ENCODE results near the gene NES. TPM values are rescaled to one million over a fixed set of nuclear protein-coding genes. Genes with fewer than 3 reads are reported as not detected.

NES gene
- total RNA-seq, 1 experiment from 2014 or later: 6.8 TPM

DNA sequence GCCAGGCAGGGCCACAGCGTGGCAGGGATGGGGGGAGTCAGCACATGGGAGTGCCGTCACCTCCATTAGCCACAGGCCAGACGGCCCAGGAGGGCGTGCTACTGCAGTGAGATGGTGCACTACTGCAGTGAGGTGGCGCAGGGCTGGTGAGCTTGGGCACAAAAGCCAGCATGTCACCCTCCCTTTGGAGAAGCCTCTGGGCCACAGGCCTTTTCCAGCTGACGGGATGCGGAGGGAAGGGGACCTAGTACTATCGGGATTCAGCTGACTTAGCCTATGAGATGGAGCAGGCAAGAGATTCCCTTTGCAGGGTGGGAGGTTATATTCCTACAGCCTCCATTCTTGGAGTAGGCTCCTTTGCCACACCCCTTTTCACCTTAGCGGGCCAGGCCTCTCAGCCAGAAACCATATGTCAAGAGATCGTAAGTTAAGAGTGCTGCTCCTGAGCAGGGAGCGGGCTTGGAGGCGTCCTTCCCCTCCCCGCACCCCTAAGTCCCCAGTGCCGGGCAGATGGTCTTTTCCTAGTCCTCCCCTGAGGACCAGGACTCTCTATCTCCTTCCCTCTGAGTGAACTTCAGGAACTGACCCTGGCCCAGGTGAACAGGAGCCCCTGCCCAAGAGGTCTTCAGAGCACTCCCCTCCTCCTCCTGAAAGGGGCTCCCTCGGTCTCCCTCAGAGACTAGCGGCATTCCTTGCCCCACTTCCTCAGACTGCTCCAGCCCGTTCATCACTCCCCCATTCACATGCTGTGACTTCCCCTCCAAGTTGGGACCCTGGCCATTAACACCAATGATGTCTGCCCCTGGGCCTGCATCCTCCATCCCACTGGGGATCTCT is 8.2 kb downstream of the NES start:
- Histone ChIP-seq H4K20me1 (ENCODE audit: insufficient read depth) (no peaks in the 10 kb centered on the region), H3K4me3 (no peak overlapping the region), H3K36me3 (ENCODE audit: low read depth) (no peaks in the 10 kb centered on the region), H3K27me3 (ENCODE audit: insufficient read depth, low read depth) (peaks cover 27% of the 10 kb centered on the region; the same call in 1 of the 2 replicates), H3K4me1 (replicated peaks; ENCODE audit: insufficient read depth) (peaks cover 9% of the 10 kb centered on the region), H3K9me2 (ENCODE audit: insufficient read depth) (no peaks in the 10 kb centered on the region), H3K27ac (no peak overlapping the region), H3K4me2 (no peak overlapping the region), H3K9me3 (ENCODE audit: insufficient read depth, low read depth) (no peaks in the 10 kb centered on the region), H3F3A (ENCODE audit: insufficient read depth, low read depth) (peaks cover 4% of the 10 kb centered on the region; the same call in 1 of the 2 replicates), H2AFZ (no peak overlapping the region), H3K79me2 (ENCODE audit: low read depth) (no peaks in the 10 kb centered on the region)
- no peak for DNase-seq
- ChIA-PET CTCF (no interaction called here), POLR2A (ENCODE audit: unreplicated experiment) (no interaction called here)
- intact Hi-C loops (cut with micrococcal nuclease; ENCODE audit: unreplicated experiment): no loop called here
- BruUV-seq (replicated peaks): no TSS peak
- no peak for TF ChIP-seq EZH2 (IDR thresholded peaks at IDR 0.05; ENCODE audit: low read depth)
- TF ChIP-seq, protein P1, sequence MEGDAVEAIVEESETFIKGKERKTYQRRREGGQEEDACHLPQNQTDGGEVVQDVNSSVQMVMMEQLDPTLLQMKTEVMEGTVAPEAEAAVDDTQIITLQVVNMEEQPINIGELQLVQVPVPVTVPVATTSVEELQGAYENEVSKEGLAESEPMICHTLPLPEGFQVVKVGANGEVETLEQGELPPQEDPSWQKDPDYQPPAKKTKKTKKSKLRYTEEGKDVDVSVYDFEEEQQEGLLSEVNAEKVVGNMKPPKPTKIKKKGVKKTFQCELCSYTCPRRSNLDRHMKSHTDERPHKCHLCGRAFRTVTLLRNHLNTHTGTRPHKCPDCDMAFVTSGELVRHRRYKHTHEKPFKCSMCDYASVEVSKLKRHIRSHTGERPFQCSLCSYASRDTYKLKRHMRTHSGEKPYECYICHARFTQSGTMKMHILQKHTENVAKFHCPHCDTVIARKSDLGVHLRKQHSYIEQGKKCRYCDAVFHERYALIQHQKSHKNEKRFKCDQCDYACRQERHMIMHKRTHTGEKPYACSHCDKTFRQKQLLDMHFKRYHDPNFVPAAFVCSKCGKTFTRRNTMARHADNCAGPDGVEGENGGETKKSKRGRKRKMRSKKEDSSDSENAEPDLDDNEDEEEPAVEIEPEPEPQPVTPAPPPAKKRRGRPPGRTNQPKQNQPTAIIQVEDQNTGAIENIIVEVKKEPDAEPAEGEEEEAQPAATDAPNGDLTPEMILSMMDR (conservative IDR thresholded peaks at IDR 0.05): no peak

DNA sequence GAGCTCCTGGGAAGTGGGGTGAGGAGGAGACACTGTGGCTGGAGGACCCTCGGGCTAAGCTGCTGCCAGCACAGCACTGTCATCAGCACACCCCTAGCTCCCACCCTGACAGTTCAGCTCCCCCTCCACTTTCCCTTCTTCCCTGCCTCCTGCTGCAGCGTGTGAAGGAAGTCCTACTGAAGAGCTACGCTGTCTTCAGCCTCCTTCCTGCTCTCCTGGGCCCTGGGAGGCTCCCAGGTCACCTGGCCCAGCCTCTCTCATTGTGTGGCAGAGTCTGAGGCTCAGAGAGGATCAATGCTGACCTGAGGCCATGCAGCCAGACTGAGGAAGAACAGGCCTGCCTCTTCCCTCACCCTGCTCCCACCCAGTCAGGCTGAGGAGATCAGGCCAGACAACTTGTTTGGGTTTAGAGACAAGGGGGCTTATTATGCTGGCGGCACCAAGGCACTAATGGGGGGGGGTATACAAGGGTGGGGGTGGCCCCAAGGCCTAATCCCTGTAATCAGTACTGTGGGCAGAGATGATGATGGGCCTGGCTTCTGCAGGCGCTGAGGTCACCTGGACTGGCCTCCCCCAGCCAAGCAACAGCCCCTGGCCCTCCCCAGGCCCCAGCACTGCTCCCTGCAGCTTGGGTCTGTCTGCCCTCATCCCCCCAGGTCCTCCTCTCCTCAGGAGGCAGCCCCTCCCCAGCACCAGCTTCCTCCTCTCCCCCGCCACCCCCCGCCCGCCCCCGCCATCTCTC is 9.1 kb downstream of the NES start:
- intact Hi-C loops (cut with micrococcal nuclease; ENCODE audit: unreplicated experiment): no loop called here
- Histone ChIP-seq H3K9me2 (ENCODE audit: insufficient read depth) (no peaks in the 10 kb centered on the region), H2AFZ (no peak overlapping the region), H3K36me3 (ENCODE audit: low read depth) (no peaks in the 10 kb centered on the region), H3K4me3 (no peak overlapping the region), H3K79me2 (ENCODE audit: low read depth) (no peaks in the 10 kb centered on the region), H3K27me3 (ENCODE audit: insufficient read depth, low read depth) (peaks cover 19% of the 10 kb centered on the region; the same call in 1 of the 2 replicates), H3K4me2 (no peak overlapping the region), H3K27ac (no peak overlapping the region), H3F3A (ENCODE audit: insufficient read depth, low read depth) (peaks cover 4% of the 10 kb centered on the region; the same call in 1 of the 2 replicates), H3K4me1 (replicated peaks; ENCODE audit: insufficient read depth) (peaks cover 9% of the 10 kb centered on the region), H3K9me3 (ENCODE audit: insufficient read depth, low read depth) (no peaks in the 10 kb centered on the region), H4K20me1 (ENCODE audit: insufficient read depth) (no peaks in the 10 kb centered on the region)
- ChIA-PET CTCF (no interaction called here), POLR2A (ENCODE audit: unreplicated experiment) (no interaction called here)
- BruUV-seq (replicated peaks): no TSS peak
- DNase-seq: no peak
- no peak for TF ChIP-seq EZH2 (IDR thresholded peaks at IDR 0.05; ENCODE audit: low read depth)
- TF ChIP-seq, protein P1 (conservative IDR thresholded peaks at IDR 0.05): no peak

DNA sequence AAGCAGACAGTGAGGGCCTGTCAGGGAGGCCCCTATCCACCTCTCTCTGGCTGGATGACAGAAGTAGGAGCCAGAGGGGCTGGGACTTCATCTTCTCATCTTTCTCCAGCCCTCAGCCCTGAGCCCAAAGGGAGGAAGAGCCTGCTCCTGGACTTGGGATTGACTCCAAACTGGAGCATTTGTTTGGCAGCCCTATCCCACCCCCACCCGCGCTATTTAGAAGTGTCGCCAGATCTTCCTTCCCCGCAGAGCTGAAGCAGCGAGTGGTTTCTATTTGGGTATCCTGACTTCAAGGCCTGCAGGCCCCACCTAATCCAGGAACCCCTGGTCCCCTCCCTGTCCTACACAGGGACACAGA is 9.6 kb downstream of the NES start:
- intact Hi-C loops (cut with micrococcal nuclease; ENCODE audit: unreplicated experiment): no loop called here
- H3K27me3 ChIP-seq (ENCODE audit: insufficient read depth, low read depth): peaks cover 15% of the 10 kb centered on the region; the same call in 1 of the 2 replicates
- H3K9me2 ChIP-seq (ENCODE audit: insufficient read depth): no peaks in the 10 kb centered on the region
- no peaks in the 10 kb centered on the region for H3K9me3 ChIP-seq (ENCODE audit: insufficient read depth, low read depth)
- peaks cover 7% of the 10 kb centered on the region; the same call in 1 of the 2 replicates for H3F3A ChIP-seq (ENCODE audit: insufficient read depth, low read depth)
- no peaks in the 10 kb centered on the region for H3K79me2 ChIP-seq (ENCODE audit: low read depth)
- H3K27ac ChIP-seq: no peak overlapping the region
- no peak overlapping the region for H3K4me2 ChIP-seq
- no TSS peak for BruUV-seq (replicated peaks)
- TF ChIP-seq, protein P1 (conservative IDR thresholded peaks at IDR 0.05): no peak
- no peak overlapping the region for H2AFZ ChIP-seq
- peaks cover 10% of the 10 kb centered on the region for H3K4me1 ChIP-seq (replicated peaks; ENCODE audit: insufficient read depth)
- ChIA-PET CTCF (no interaction called here), POLR2A (ENCODE audit: unreplicated experiment) (no interaction called here)
- no peaks in the 10 kb centered on the region for H4K20me1 ChIP-seq (ENCODE audit: insufficient read depth)
- DNase-seq: no peak
- H3K36me3 ChIP-seq (ENCODE audit: low read depth): no peaks in the 10 kb centered on the region
- H3K4me3 ChIP-seq: no peak overlapping the region

Measured in PC-9 (cell line).